HCT116 (cell line): Measurements from ENCODE around the gene SCGB1C2. TPM values are rescaled to one million over a fixed set of nuclear protein-coding genes. Genes with fewer than 3 reads are reported as not detected.
"Not testable (repeated sequence)": the region's sequence is repeated elsewhere in the genome, so short reads cannot be mapped to it uniquely, and the experiment has no call there.

Experiments
- ATAC-seq: fragments of 200-7000 bp; cut with Tn5 transposase; 2 replicates; pipeline ENCODE4 v1.9.1; 2020; ENCODE audit warnings: mild to moderate bottlenecking, moderate library complexity
- BruUV-seq: library from RNA; stranded (reverse); fragments of 400-500 nt; replicated peaks from 2 replicates; lab custom pipeline; 2021; lab: Mats Ljungman, UMichigan
- CTCF ChIA-PET: fragments of 300-600 bp; sonication (Branson Sonifier 250); formaldehyde crosslinking; loops from one replicate; lab custom pipeline; 2021; ENCODE audit warnings: antibody characterized with exemption; lab: Charles Lee
- POLR2A ChIA-PET: fragments of 300-600, 350-600 bp; sonication (Branson Sonifier 250); formaldehyde crosslinking; loops from one replicate; lab custom pipeline; 2021; ENCODE audit warnings: antibody characterized with exemption; lab: Charles Lee
- RAD21 ChIA-PET, 2 experiments: fragments of 300-600 bp; sonication (Branson Sonifier 250); formaldehyde crosslinking; loops; one replicate each; lab custom pipeline; 2023; ENCODE audit warnings: low total read pairs in 2 of 2; ENCODE audit not compliant: uncharacterized antibody in 2 of 2, unreplicated experiment in 2 of 2, low non-redundant PET in 1 of 2; lab: Charles Lee
- DNase-seq: peaks from one replicate; pipeline ENCODE4 v3.0.0-alpha.2; 2010; ENCODE audit warnings: low read depth, low spot score
- H2AFZ ChIP-seq: fragments of 200-600 bp; shearing (Covaris generic), sonication (generic); 2 replicates; pipeline ENCODE4 v1.6.1; 2017; ENCODE audit warnings: low read depth, mixed run types, mixed read lengths, antibody characterized with exemption, low read length; ENCODE audit not compliant: poor library complexity, severe bottlenecking
- H3K27ac ChIP-seq: 2 replicates; pipeline ENCODE4 v1.5.1; 2012; ENCODE audit warnings: low read depth, low read length
- H3K27me3 ChIP-seq: fragments of 200-600 bp; sonication (generic); 2 replicates; pipeline ENCODE4 v1.6.1; 2016; ENCODE audit warnings: mixed run types, low read length, mixed read lengths; ENCODE audit not compliant: insufficient read depth
- H3K36me3 ChIP-seq, 2 experiments: fragments of 200-500 bp in 1 of 2; fragments of 200-600 bp in 1 of 2; sonication (Bioruptor generic) in 1 of 2; sonication (generic) in 1 of 2; 2 replicates each; pipeline versions ENCODE4 v1.5.1 to v1.6.1; 2014 to 2016; ENCODE audit warnings: low read length in 2 of 2, inconsistent platforms in 1 of 2, mixed read lengths in 1 of 2, mixed run types in 1 of 2; ENCODE audit not compliant: insufficient read depth in 2 of 2, control insufficient read depth in 1 of 2
- H3K4me1 ChIP-seq, 2 experiments: fragments of 200-600 bp in 1 of 2; sonication (generic) in 1 of 2; 2 replicates each; pipeline versions ENCODE4 v1.5.1 to v1.6.1; 2012 to 2017; ENCODE audit warnings: low read length in 2 of 2, inconsistent platforms in 1 of 2, mild to moderate bottlenecking in 1 of 2, mixed read lengths in 1 of 2, mixed run types in 1 of 2, moderate library complexity in 1 of 2; ENCODE audit not compliant: insufficient read depth in 2 of 2, control insufficient read depth in 1 of 2
- H3K4me2 ChIP-seq: fragments of 200-600 bp; sonication (generic); 2 replicates; pipeline ENCODE4 v1.6.1; 2017; ENCODE audit warnings: mixed run types, low read length, mixed read lengths
- H3K4me3 ChIP-seq, 2 experiments: fragments of 200-600 bp in 1 of 2; sonication (generic) in 1 of 2; replicated peaks in 1 of 2; 2 replicates each; pipeline ENCODE4 v1.5.1; 2011 to 2016; ENCODE audit warnings: low read length in 2 of 2, control low read depth in 1 of 2, low read depth in 1 of 2, mild to moderate bottlenecking in 1 of 2, mixed read lengths in 1 of 2, mixed run types in 1 of 2
- H3K79me2 ChIP-seq: fragments of 200-600 bp; sonication (generic); 2 replicates; pipeline ENCODE4 v1.6.1; 2017; ENCODE audit warnings: mild to moderate bottlenecking, mixed run types, low read length, moderate library complexity, mixed read lengths; ENCODE audit not compliant: insufficient read depth
- H3K9ac ChIP-seq: fragments of 200-600 bp; sonication (generic); 2 replicates; pipeline ENCODE4 v1.6.1; 2016; ENCODE audit warnings: low read length, mixed read lengths
- H3K9me2 ChIP-seq: fragments of 200-600 bp; sonication (generic), shearing (Covaris generic); 2 replicates; pipeline ENCODE4 v1.6.1; 2017; ENCODE audit warnings: mixed run types, mild to moderate bottlenecking, moderate library complexity; ENCODE audit not compliant: insufficient read depth
- H3K9me3 ChIP-seq, 2 experiments: fragments of 200-500 bp in 1 of 2; fragments of 200-600 bp in 1 of 2; sonication (Bioruptor generic) in 1 of 2; sonication (generic) in 1 of 2; 2 replicates each; pipeline ENCODE4 v1.6.1; 2014 to 2017; ENCODE audit warnings: low read length in 2 of 2, mixed read lengths in 2 of 2, inconsistent platforms in 1 of 2, low read depth in 1 of 2, mild to moderate bottlenecking in 1 of 2, mixed run types in 1 of 2, moderate library complexity in 1 of 2; ENCODE audit not compliant: control insufficient read depth in 1 of 2, insufficient read depth in 1 of 2
- H4K20me1 ChIP-seq: fragments of 200-600 bp; sonication (generic), shearing (Covaris generic); 2 replicates; pipeline ENCODE4 v1.6.1; 2017; ENCODE audit warnings: mixed run types, mild to moderate bottlenecking, moderate library complexity; ENCODE audit not compliant: insufficient read depth
- ATF3 ChIP-seq: IDR thresholded peaks from 2 replicates; pipeline ENCODE4 v1.6.1; 2012
- FOSL1 ChIP-seq: IDR thresholded peaks from 2 replicates; pipeline ENCODE4 v1.6.1; 2012; ENCODE audit warnings: low read depth
- SP1 ChIP-seq: IDR thresholded peaks from 2 replicates; pipeline ENCODE4 v1.6.1; 2012; ENCODE audit warnings: low read depth
- SRF ChIP-seq: IDR thresholded peaks from 2 replicates; pipeline ENCODE4 v1.6.1; 2012; ENCODE audit warnings: low read depth
- YY1 ChIP-seq: IDR thresholded peaks from 2 replicates; pipeline ENCODE4 v1.6.1; 2011; ENCODE audit warnings: low read length, low read depth, moderate library complexity, mild to moderate bottlenecking; ENCODE audit not compliant: insufficient replicate concordance; ENCODE audit errors: extremely low read depth
- ZFX ChIP-seq: fragments of 450-650 bp; IDR thresholded peaks from 2 replicates; pipeline ENCODE4 v1.6.1; 2017
- intact Hi-C: fragments of 100-400 bp; cut with micrococcal nuclease; formaldehyde crosslinking; loops from 2 replicates; pipeline ENCODE4 v1.10.0; 2022
- total RNA-seq: library from RNA; stranded (reverse); gene quantifications from one replicate; pipeline ENCODE4 v1.2.1, GENCODE V29; 2021; ENCODE audit not compliant: unreplicated experiment

The SCGB1C2 gene
- total RNA-seq, 1 experiment from 2014 or later = not detected

- Histone ChIP-seq H3K9me2 (no peaks in the 10 kb centered on the region), H3K4me2 (no peak overlapping the region), H3K9me3 (no peaks in the 10 kb centered on the region), H3K4me3 (no peak overlapping the region), H3K4me1 (no peaks in the 10 kb centered on the region), H4K20me1 (no peaks in the 10 kb centered on the region), H3K79me2 (no peaks in the 10 kb centered on the region), H3K27me3 (no peaks in the 10 kb centered on the region), H3K36me3 (no peaks in the 10 kb centered on the region), H2AFZ (no peak overlapping the region), H3K27ac (no peak overlapping the region), H3K9ac (no peak overlapping the region)
- ChIA-PET CTCF (no interaction called here), RAD21 (no interaction called here), POLR2A (no interaction called here)
- TF ChIP-seq ATF3 (no peak), ZFX (no peak), YY1 (no peak), FOSL1 (no peak), SP1 (no peak), SRF (no peak)
- ATAC-seq (no peak), DNase-seq (no peak)
- BruUV-seq = no TSS peak
- intact Hi-C loops = no loop called here
These were observed 28.6 kb downstream of the SCGB1C2 start for GRCh38 chr17:165939-166338.

GRCh38 chr17:168614-169013 lies 31.2 kb downstream of the SCGB1C2 start:
- H2AFZ ChIP-seq, H3K4me3 ChIP-seq, H3K9ac ChIP-seq, H4K20me1 ChIP-seq, DNase-seq, POLR2A ChIA-PET, intact Hi-C loops, H3K9me3 ChIP-seq, H3K27me3 ChIP-seq, H3K36me3 ChIP-seq, H3K4me1 ChIP-seq, BruUV-seq, H3K9me2 ChIP-seq, H3K79me2 ChIP-seq, CTCF ChIA-PET, H3K4me2 ChIP-seq, H3K27ac ChIP-seq, RAD21 ChIA-PET, ATAC-seq: not testable (repeated sequence)
